Gastroesophageal sphincter (tissue), 3 donors: Measurements from ENCODE around the gene DRC1.

Source experiments
- CTCF ChIP-seq, 4 experiments: fragments of 200-600 bp in 2 of 4; fragments of 450-650 bp in 2 of 4; sonication (generic) in 1 of 4; IDR thresholded peaks; one replicate each; pipeline ENCODE4 v1.5.1; 2017 to 2019; ENCODE audit warnings: antibody characterized with exemption in 4 of 4, mild to moderate bottlenecking in 2 of 4, moderate library complexity in 2 of 4
- POLR2A ChIP-seq, 2 donors: fragments of 450-650 bp; IDR thresholded peaks; one replicate each; pipeline ENCODE4 v1.6.1; 2017; ENCODE audit warnings: antibody characterized with exemption in 2 of 2, mild to moderate bottlenecking in 2 of 2, moderate library complexity in 1 of 2

- no peak for TF ChIP-seq CTCF (IDR thresholded peaks at IDR 0.05)
- no peak for TF ChIP-seq POLR2A (IDR thresholded peaks at IDR 0.05)
Observed at GRCh38 chr2:26504002-26504401, 102.3 kb downstream of the DRC1 start.
